HepG2 (cell line): ENCODE data around the gene PKN2. TPM values are rescaled to one million over a fixed set of nuclear protein-coding genes. Genes with fewer than 3 reads are reported as not detected.

Experiments used
- GABPA ChIP-seq, 2 experiments: IDR thresholded peaks; 2 replicates each; pipeline ENCODE4 v1.6.1; 2011 to 2016; ENCODE audit warnings: low read depth in 2 of 2, low read length in 1 of 2, missing biosample characterization in 1 of 2, missing genetic modification characterization in 1 of 2
- KLF16 ChIP-seq, 2 experiments: sonication (generic) in 1 of 2; formaldehyde crosslinking in 1 of 2; IDR thresholded peaks; 2 replicates each; pipeline versions ENCODE4 v1.6.1 to v1.8.0; 2016 to 2023; ENCODE audit warnings: missing genetic modification reagents in 2 of 2, missing compliant biosample characterization in 1 of 2
- MED13 ChIP-seq: sonication (generic); formaldehyde crosslinking; IDR thresholded peaks from 2 replicates; pipeline ENCODE4 v1.5.0; 2020; ENCODE audit warnings: missing genetic modification reagents
- MYC ChIP-seq: sonication (generic); formaldehyde crosslinking; IDR thresholded peaks from 2 replicates; pipeline ENCODE4 v1.9.0; 2021; ENCODE audit warnings: missing genetic modification reagents, borderline replicate concordance
- ZNF207 ChIP-seq: fragments of 450-650 bp; IDR thresholded peaks from 2 replicates; pipeline ENCODE4 v1.6.1; 2016; ENCODE audit warnings: antibody characterized with exemption, borderline replicate concordance
- ZNF549 ChIP-seq: sonication (generic); formaldehyde crosslinking; IDR thresholded peaks from 2 replicates; pipeline ENCODE4 v1.5.0; 2020; ENCODE audit warnings: missing genetic modification reagents
- polyA plus RNA-seq, 8 experiments: library from polyadenylated mRNA; depleted of rRNA in 3 of 8; stranded (reverse) in 7 of 8; unstranded in 1 of 8; fragments of >200 nt; fragmentation: Illumina TruSeq in 4 of 8; extraction: Trizol in 4 of 8; gene quantifications; 2 replicates each; pipeline versions ENCODE4 v1.2.1 to v1.2.3, GENCODE V29; 2011 to 2016; ENCODE audit warnings: low read depth in 4 of 8, missing spikeins in 1 of 8, mixed read lengths in 1 of 8; ENCODE audit not compliant: insufficient read depth in 1 of 8
- total RNA-seq, 5 experiments: library from RNA; depleted of rRNA; stranded (reverse); fragments of >200 nt; fragmentation: Illumina TruSeq; extraction: Trizol; gene quantifications; 2 replicates each; pipeline ENCODE4 v1.2.3, GENCODE V29; 2016; ENCODE audit warnings: low read depth in 1 of 5
- TF ChIP-seq, protein P1 (sequence below): sonication (generic); formaldehyde crosslinking; IDR thresholded peaks from 2 replicates; pipeline ENCODE4 v1.4.0; 2020; ENCODE audit warnings: missing genetic modification reagents, borderline replicate concordance
- TF ChIP-seq, protein P2 (sequence below): sonication (generic); formaldehyde crosslinking; IDR thresholded peaks from 2 replicates; pipeline ENCODE4 v1.5.0; 2020; ENCODE audit warnings: mild to moderate bottlenecking, missing genetic modification reagents, borderline replicate concordance
- TF ChIP-seq, protein P3 (sequence below), 2 experiments: sonication (generic) in 1 of 2; formaldehyde crosslinking in 1 of 2; IDR thresholded peaks; 2 replicates each; pipeline versions ENCODE4 v1.5.1 to v1.6.1; 2011 to 2020; ENCODE audit warnings: borderline replicate concordance in 1 of 2, low read depth in 1 of 2, low read length in 1 of 2, mild to moderate bottlenecking in 1 of 2, missing genetic modification reagents in 1 of 2, moderate library complexity in 1 of 2
- TF ChIP-seq, protein P4 (sequence below): sonication (generic); formaldehyde crosslinking; IDR thresholded peaks from 2 replicates; pipeline ENCODE4 v1.8.0; 2022; ENCODE audit warnings: missing genetic modification reagents, mild to moderate bottlenecking, inconsistent platforms, borderline replicate concordance
- TF ChIP-seq, protein P5 (sequence below): sonication (generic); formaldehyde crosslinking; IDR thresholded peaks from 2 replicates; pipeline ENCODE4 v1.4.0; 2020; ENCODE audit warnings: missing genetic modification reagents, borderline replicate concordance

Gene PKN2
- total and polyA plus RNA-seq, 2 of the 13 experiments (the other 11 are each of a cell fraction or from before 2014, with no cell fraction given), result 17.0 to 29.4 TPM

DNA sequence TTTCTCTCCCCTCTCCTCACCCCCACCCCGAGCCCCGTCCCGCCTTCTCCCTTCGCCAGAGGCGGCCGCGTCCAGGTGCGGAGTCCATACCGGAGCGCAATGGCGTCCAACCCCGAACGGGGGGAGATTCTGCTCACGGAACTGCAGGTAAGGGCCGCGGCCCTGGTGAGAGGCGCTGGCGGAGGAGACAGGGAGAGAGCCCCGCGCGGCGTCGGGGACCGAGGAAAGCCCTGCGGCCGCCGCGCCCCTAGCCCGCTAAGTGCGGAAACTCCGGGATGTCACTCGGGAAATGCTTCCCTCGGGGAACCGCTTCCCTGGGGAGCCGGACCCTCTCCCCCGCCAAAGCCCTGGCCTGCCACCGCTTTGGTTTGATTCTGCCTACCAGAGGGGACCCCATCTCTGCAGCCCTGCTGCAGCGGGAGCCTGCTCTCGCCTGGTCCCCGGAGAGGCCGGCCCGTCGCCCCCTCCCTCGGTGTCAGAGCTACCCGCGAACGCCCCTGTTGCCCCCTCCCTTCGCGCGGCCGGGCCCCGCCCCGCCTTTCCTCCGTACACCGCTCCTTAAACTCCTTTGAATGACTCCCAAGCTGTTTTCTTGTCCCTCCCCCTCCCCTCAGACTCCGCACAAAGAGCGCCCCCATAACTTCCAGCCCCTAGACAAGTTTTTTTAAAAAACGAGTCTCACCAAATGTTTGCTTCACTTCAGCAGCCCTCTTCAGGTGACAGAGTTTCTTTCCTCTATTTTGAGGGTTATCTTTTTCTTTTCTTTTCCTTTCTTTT is 597 bp downstream of the PKN2 start (continued):
- TF ChIP-seq, protein P1, sequence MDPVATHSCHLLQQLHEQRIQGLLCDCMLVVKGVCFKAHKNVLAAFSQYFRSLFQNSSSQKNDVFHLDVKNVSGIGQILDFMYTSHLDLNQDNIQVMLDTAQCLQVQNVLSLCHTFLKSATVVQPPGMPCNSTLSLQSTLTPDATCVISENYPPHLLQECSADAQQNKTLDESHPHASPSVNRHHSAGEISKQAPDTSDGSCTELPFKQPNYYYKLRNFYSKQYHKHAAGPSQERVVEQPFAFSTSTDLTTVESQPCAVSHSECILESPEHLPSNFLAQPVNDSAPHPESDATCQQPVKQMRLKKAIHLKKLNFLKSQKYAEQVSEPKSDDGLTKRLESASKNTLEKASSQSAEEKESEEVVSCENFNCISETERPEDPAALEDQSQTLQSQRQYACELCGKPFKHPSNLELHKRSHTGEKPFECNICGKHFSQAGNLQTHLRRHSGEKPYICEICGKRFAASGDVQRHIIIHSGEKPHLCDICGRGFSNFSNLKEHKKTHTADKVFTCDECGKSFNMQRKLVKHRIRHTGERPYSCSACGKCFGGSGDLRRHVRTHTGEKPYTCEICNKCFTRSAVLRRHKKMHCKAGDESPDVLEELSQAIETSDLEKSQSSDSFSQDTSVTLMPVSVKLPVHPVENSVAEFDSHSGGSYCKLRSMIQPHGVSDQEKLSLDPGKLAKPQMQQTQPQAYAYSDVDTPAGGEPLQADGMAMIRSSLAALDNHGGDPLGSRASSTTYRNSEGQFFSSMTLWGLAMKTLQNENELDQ (CRISPR knock-in tag), result no peak
- TF ChIP-seq ZNF549 (CRISPR knock-in tag) (no peak), MYC (CRISPR knock-in tag) (no peak), GABPA (IDR thresholded peaks at IDR 0.05; ENCODE audit: low read depth, low read length) (0 out of 2 replicates have a peak, but pooled peaks have one; percentile 16), GABPA (CRISPR knock-in tag; IDR thresholded peaks at IDR 0.05; ENCODE audit: low read depth) (peak; percentile 13; the same call in 1 of the 2 replicates), MED13 (CRISPR knock-in tag) (0 out of 2 replicates have a peak, but pooled peaks have one; percentile 27), KLF16 (CRISPR knock-in tag; IDR thresholded peaks at IDR 0.05) (no peak), ZNF207 (no peak)
- TF ChIP-seq, protein P2, sequence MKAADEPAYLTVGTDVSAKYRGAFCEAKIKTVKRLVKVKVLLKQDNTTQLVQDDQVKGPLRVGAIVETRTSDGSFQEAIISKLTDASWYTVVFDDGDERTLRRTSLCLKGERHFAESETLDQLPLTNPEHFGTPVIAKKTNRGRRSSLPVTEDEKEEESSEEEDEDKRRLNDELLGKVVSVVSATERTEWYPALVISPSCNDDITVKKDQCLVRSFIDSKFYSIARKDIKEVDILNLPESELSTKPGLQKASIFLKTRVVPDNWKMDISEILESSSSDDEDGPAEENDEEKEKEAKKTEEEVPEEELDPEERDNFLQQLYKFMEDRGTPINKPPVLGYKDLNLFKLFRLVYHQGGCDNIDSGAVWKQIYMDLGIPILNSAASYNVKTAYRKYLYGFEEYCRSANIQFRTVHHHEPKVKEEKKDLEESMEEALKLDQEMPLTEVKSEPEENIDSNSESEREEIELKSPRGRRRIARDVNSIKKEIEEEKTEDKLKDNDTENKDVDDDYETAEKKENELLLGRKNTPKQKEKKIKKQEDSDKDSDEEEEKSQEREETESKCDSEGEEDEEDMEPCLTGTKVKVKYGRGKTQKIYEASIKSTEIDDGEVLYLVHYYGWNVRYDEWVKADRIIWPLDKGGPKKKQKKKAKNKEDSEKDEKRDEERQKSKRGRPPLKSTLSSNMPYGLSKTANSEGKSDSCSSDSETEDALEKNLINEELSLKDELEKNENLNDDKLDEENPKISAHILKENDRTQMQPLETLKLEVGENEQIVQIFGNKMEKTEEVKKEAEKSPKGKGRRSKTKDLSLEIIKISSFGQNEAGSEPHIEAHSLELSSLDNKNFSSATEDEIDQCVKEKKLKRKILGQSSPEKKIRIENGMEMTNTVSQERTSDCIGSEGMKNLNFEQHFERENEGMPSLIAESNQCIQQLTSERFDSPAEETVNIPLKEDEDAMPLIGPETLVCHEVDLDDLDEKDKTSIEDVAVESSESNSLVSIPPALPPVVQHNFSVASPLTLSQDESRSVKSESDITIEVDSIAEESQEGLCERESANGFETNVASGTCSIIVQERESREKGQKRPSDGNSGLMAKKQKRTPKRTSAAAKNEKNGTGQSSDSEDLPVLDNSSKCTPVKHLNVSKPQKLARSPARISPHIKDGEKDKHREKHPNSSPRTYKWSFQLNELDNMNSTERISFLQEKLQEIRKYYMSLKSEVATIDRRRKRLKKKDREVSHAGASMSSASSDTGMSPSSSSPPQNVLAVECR, result peak; percentile 56
- TF ChIP-seq, protein P3, sequence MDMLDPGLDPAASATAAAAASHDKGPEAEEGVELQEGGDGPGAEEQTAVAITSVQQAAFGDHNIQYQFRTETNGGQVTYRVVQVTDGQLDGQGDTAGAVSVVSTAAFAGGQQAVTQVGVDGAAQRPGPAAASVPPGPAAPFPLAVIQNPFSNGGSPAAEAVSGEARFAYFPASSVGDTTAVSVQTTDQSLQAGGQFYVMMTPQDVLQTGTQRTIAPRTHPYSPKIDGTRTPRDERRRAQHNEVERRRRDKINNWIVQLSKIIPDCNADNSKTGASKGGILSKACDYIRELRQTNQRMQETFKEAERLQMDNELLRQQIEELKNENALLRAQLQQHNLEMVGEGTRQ (IDR thresholded peaks at IDR 0.05; ENCODE audit: low read depth, low read length), result no peak
- TF ChIP-seq, protein P3 (CRISPR knock-in tag; IDR thresholded peaks at IDR 0.05; ENCODE audit: borderline replicate concordance), result no peak
- TF ChIP-seq, protein P4, sequence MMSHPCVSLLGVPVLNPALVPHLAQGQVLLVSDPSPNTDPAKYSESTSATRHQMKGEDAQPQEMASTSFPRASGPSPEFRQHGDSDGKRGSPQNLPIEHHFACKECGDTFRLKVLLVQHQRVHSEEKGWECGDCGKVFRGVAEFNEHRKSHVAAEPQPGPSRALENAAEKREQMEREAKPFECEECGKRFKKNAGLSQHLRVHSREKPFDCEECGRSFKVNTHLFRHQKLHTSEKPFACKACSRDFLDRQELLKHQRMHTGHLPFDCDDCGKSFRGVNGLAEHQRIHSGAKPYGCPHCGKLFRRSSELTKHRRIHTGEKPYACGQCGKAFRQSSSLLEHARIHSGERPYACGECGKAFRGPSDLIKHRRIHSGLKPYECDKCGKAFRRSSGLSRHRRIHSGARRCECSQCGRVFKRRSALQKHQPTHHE (CRISPR knock-in tag), result no peak
- TF ChIP-seq, protein P5, sequence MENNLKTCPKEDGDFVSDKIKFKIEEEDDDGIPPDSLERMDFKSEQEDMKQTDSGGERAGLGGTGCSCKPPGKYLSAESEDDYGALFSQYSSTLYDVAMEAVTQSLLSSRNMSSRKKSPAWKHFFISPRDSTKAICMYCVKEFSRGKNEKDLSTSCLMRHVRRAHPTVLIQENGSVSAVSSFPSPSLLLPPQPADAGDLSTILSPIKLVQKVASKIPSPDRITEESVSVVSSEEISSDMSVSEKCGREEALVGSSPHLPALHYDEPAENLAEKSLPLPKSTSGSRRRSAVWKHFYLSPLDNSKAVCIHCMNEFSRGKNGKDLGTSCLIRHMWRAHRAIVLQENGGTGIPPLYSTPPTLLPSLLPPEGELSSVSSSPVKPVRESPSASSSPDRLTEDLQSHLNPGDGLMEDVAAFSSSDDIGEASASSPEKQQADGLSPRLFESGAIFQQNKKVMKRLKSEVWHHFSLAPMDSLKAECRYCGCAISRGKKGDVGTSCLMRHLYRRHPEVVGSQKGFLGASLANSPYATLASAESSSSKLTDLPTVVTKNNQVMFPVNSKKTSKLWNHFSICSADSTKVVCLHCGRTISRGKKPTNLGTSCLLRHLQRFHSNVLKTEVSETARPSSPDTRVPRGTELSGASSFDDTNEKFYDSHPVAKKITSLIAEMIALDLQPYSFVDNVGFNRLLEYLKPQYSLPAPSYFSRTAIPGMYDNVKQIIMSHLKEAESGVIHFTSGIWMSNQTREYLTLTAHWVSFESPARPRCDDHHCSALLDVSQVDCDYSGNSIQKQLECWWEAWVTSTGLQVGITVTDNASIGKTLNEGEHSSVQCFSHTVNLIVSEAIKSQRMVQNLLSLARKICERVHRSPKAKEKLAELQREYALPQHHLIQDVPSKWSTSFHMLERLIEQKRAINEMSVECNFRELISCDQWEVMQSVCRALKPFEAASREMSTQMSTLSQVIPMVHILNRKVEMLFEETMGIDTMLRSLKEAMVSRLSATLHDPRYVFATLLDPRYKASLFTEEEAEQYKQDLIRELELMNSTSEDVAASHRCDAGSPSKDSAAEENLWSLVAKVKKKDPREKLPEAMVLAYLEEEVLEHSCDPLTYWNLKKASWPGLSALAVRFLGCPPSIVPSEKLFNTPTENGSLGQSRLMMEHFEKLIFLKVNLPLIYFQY (CRISPR knock-in tag), result 0 out of 2 replicates have a peak, but pooled peaks have one; percentile 30
